SK-N-MC (cell line): ENCODE results near the gene ADIG.

Experiments used
- EZH2 ChIP-seq: fragments of 200-600 bp; sonication (generic); IDR thresholded peaks from one replicate; pipeline ENCODE4 v1.6.1; 2017; ENCODE audit warnings: antibody characterized with exemption
- FOXP2 ChIP-seq: optimal IDR thresholded peaks from 2 replicates; pipeline ENCODE3; 2011; ENCODE audit warnings: mild to moderate bottlenecking, moderate library complexity; ENCODE audit not compliant: insufficient read depth; ENCODE audit errors: extremely low read length, control extremely low read depth
- POLR2AphosphoS5 ChIP-seq: IDR thresholded peaks from 2 replicates; pipeline ENCODE4 v1.6.1; 2012; ENCODE audit warnings: mild to moderate bottlenecking, low read depth, low read length, borderline replicate concordance

DNA sequence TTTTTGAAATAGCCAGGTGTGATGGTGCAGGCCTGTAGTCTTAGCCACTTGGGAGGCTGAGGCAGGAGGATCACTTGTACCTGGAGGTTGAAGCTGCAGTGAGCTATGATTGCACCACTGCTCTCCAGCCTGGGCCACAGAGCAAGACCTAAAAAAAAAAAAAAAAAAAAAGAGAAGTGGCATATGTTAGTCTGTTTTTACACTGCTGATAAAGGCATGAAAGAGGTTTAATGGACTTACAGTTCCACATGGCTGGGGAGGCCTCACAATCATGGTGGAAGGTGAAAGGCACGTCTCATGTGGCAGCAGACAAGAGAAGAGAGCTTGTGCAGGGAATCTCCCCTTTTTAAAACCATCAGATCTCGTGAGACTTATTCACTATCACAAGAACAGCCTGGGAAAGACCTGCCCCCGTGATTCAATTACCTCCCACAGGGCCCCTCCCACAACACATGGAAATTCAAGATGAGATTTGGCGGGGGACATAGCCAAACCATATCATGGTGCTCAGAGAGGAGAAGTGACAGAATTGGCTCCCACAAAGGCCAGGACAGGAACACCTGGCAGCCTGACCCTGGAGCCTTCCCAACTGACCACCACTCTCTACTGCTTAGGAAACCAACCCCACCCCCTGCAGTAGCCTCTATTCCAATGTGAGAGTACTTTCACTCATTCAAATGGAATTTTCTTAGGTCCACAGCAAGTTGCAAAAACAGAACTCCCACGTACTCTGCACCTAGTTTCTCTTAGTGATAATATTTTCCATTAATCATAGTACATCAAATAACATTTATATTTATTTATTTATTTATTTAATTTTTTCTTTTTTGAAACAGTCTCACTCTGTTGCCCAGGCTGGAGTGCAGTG lies 50.4 kb downstream of the ADIG start:
- no peak for TF ChIP-seq POLR2AphosphoS5
- no peak for TF ChIP-seq EZH2
- TF ChIP-seq FOXP2, result no peak
